Activated naive CD8-positive, alpha-beta T cell treated with anti-CD3 and anti-CD28 coated beads for 36 hours (primary cell): ENCODE results near the gene CCDC38. TPM values are rescaled to one million over a fixed set of nuclear protein-coding genes. Genes with fewer than 3 reads are reported as not detected.
"Not testable (repeated sequence)": the region's sequence is repeated elsewhere in the genome, so short reads cannot be mapped to it uniquely, and the experiment has no call there.

Experiments
- DNase-seq: peaks from one replicate; pipeline ENCODE4 v3.0.0; 2021
- H3K27ac Mint-ChIP-seq: one replicate; pipeline ENCODE4 v1.8.0; 2022; ENCODE audit warnings: mild to moderate bottlenecking, moderate library complexity, mixed read lengths
- H3K27me3 Mint-ChIP-seq: one replicate; pipeline ENCODE4 v1.8.0; 2022; ENCODE audit warnings: mild to moderate bottlenecking, mixed read lengths
- H3K36me3 Mint-ChIP-seq: one replicate; pipeline ENCODE4 v1.8.0; 2021; ENCODE audit warnings: mild to moderate bottlenecking, mixed read lengths
- H3K4me1 Mint-ChIP-seq: one replicate; pipeline ENCODE4 v1.8.0; 2021; ENCODE audit warnings: mixed read lengths
- H3K4me3 Mint-ChIP-seq: one replicate; pipeline ENCODE4 v1.8.0; 2022; ENCODE audit warnings: mild to moderate bottlenecking, moderate library complexity, mixed read lengths
- H3K9me3 Mint-ChIP-seq: one replicate; pipeline ENCODE4 v1.8.0; 2022; ENCODE audit warnings: mixed read lengths
- total RNA-seq, 2 experiments: library from RNA; stranded (reverse); gene quantifications; one replicate each; pipeline ENCODE4 v1.2.3, GENCODE V29; 2021

CCDC38 gene
- total RNA-seq, 2 experiments from 2014 or later: 0.16 TPM

- Mint-ChIP-seq H3K9me3 (no peaks in the 10 kb centered on the region), H3K36me3 (no peaks in the 10 kb centered on the region), H3K4me1 (no peaks in the 10 kb centered on the region), H3K27me3 (no peaks in the 10 kb centered on the region), H3K27ac (no peak overlapping the region), H3K4me3 (no peak overlapping the region)
- no peak for DNase-seq
Measured at GRCh38 chr12:95972832-95973456, 30.5 kb upstream of the CCDC38 start.

GRCh38 chr12:95970905-95971304 is 28.5 kb upstream of the CCDC38 start:
- no peaks in the 10 kb centered on the region for H3K27me3 Mint-ChIP-seq
- no peaks in the 10 kb centered on the region for H3K4me1 Mint-ChIP-seq
- peaks cover 3% of the 10 kb centered on the region for H3K36me3 Mint-ChIP-seq
- no peak overlapping the region for H3K27ac Mint-ChIP-seq
- no peak overlapping the region for H3K4me3 Mint-ChIP-seq
- H3K9me3 Mint-ChIP-seq: no peaks in the 10 kb centered on the region
- no peak for DNase-seq

GRCh38 chr12:95969116-95969515 is 26.7 kb upstream of the CCDC38 start:
- not testable (repeated sequence) for DNase-seq, H3K4me1 Mint-ChIP-seq, H3K27me3 Mint-ChIP-seq, H3K36me3 Mint-ChIP-seq, H3K4me3 Mint-ChIP-seq, H3K27ac Mint-ChIP-seq, H3K9me3 Mint-ChIP-seq

GRCh38 chr12:95967301-95967700 is 24.9 kb upstream of the CCDC38 start:
- no peaks in the 10 kb centered on the region for H3K27me3 Mint-ChIP-seq
- no peak for DNase-seq
- peaks cover 3% of the 10 kb centered on the region for H3K36me3 Mint-ChIP-seq
- no peaks in the 10 kb centered on the region for H3K9me3 Mint-ChIP-seq
- no peak overlapping the region for H3K27ac Mint-ChIP-seq
- no peaks in the 10 kb centered on the region for H3K4me1 Mint-ChIP-seq
- no peak overlapping the region for H3K4me3 Mint-ChIP-seq

GRCh38 chr12:95966287-95966870 is 24.0 kb upstream of the CCDC38 start:
- H3K9me3 Mint-ChIP-seq: no peaks in the 10 kb centered on the region
- H3K4me1 Mint-ChIP-seq: no peaks in the 10 kb centered on the region
- no peaks in the 10 kb centered on the region for H3K27me3 Mint-ChIP-seq
- DNase-seq: no peak
- H3K4me3 Mint-ChIP-seq: no peak overlapping the region
- peaks cover 3% of the 10 kb centered on the region for H3K36me3 Mint-ChIP-seq
- no peak overlapping the region for H3K27ac Mint-ChIP-seq

- no peak overlapping the region for H3K27ac Mint-ChIP-seq
- peaks cover 3% of the 10 kb centered on the region for H3K36me3 Mint-ChIP-seq
- H3K4me1 Mint-ChIP-seq: no peaks in the 10 kb centered on the region
- no peaks in the 10 kb centered on the region for H3K27me3 Mint-ChIP-seq
- H3K9me3 Mint-ChIP-seq: no peaks in the 10 kb centered on the region
- H3K4me3 Mint-ChIP-seq: no peak overlapping the region
- no peak for DNase-seq
Measured at GRCh38 chr12:95963096-95963495, 20.7 kb upstream of the CCDC38 start.

GRCh38 chr12:95962222-95962621 is 19.8 kb upstream of the CCDC38 start:
- Mint-ChIP-seq H3K27me3 (no peaks in the 10 kb centered on the region), H3K36me3 (peaks cover 3% of the 10 kb centered on the region), H3K4me3 (no peak overlapping the region), H3K4me1 (no peaks in the 10 kb centered on the region), H3K9me3 (no peaks in the 10 kb centered on the region), H3K27ac (no peak overlapping the region)
- DNase-seq: no peak

- H3K27me3 Mint-ChIP-seq: no peaks in the 10 kb centered on the region
- H3K27ac Mint-ChIP-seq: no peak overlapping the region
- H3K9me3 Mint-ChIP-seq: no peaks in the 10 kb centered on the region
- no peaks in the 10 kb centered on the region for H3K36me3 Mint-ChIP-seq
- no peaks in the 10 kb centered on the region for H3K4me1 Mint-ChIP-seq
- no peak overlapping the region for H3K4me3 Mint-ChIP-seq
- DNase-seq: no peak
Measured at GRCh38 chr12:95960241-95960640, 17.8 kb upstream of the CCDC38 start.

- H3K9me3 Mint-ChIP-seq: no peaks in the 10 kb centered on the region
- H3K36me3 Mint-ChIP-seq: no peaks in the 10 kb centered on the region
- H3K27ac Mint-ChIP-seq: no peak overlapping the region
- no peak for DNase-seq
- no peaks in the 10 kb centered on the region for H3K27me3 Mint-ChIP-seq
- H3K4me3 Mint-ChIP-seq: no peak overlapping the region
- H3K4me1 Mint-ChIP-seq: no peaks in the 10 kb centered on the region
Measured at GRCh38 chr12:95959107-95959506, 16.7 kb upstream of the CCDC38 start.

- H3K4me3 Mint-ChIP-seq: no peak overlapping the region
- H3K4me1 Mint-ChIP-seq: no peaks in the 10 kb centered on the region
- no peaks in the 10 kb centered on the region for H3K9me3 Mint-ChIP-seq
- H3K27ac Mint-ChIP-seq: no peak overlapping the region
- H3K27me3 Mint-ChIP-seq: no peaks in the 10 kb centered on the region
- H3K36me3 Mint-ChIP-seq: no peaks in the 10 kb centered on the region
- no peak for DNase-seq
Measured at GRCh38 chr12:95956557-95957145, 14.2 kb upstream of the CCDC38 start.

- no peaks in the 10 kb centered on the region for H3K36me3 Mint-ChIP-seq
- H3K4me3 Mint-ChIP-seq: no peak overlapping the region
- H3K9me3 Mint-ChIP-seq: no peaks in the 10 kb centered on the region
- H3K4me1 Mint-ChIP-seq: no peaks in the 10 kb centered on the region
- H3K27me3 Mint-ChIP-seq: no peaks in the 10 kb centered on the region
- DNase-seq: no peak
- H3K27ac Mint-ChIP-seq: no peak overlapping the region
Measured at GRCh38 chr12:95955549-95956159, 13.2 kb upstream of the CCDC38 start.

GRCh38 chr12:95953000-95953399 is 10.6 kb upstream of the CCDC38 start:
- Mint-ChIP-seq H3K36me3 (no peaks in the 10 kb centered on the region), H3K9me3 (no peaks in the 10 kb centered on the region), H3K27ac (no peak overlapping the region), H3K4me3 (no peak overlapping the region), H3K4me1 (no peaks in the 10 kb centered on the region), H3K27me3 (no peaks in the 10 kb centered on the region)
- DNase-seq: no peak

GRCh38 chr12:95951515-95951914 is 9.1 kb upstream of the CCDC38 start:
- Mint-ChIP-seq H3K36me3 (no peaks in the 10 kb centered on the region), H3K27me3 (no peaks in the 10 kb centered on the region), H3K27ac (no peak overlapping the region)

GRCh38 chr12:95949477-95950206 is 7.2 kb upstream of the CCDC38 start:
- Mint-ChIP-seq H3K27me3 (no peaks in the 10 kb centered on the region), H3K4me3 (no peak overlapping the region), H3K9me3 (no peaks in the 10 kb centered on the region), H3K4me1 (no peaks in the 10 kb centered on the region), H3K36me3 (no peaks in the 10 kb centered on the region), H3K27ac (no peak overlapping the region)
- no peak for DNase-seq

More at GRCh38 chr12:95951515-95951914, 9.1 kb upstream of the CCDC38 start:
- no peak for DNase-seq
- no peaks in the 10 kb centered on the region for H3K9me3 Mint-ChIP-seq
- no peak overlapping the region for H3K4me3 Mint-ChIP-seq
- H3K4me1 Mint-ChIP-seq: no peaks in the 10 kb centered on the region

- Mint-ChIP-seq H3K36me3 (no peaks in the 10 kb centered on the region), H3K27ac (peak overlapping the region; percentile 73), H3K4me3 (peak overlapping the region; percentile 87), H3K9me3 (no peaks in the 10 kb centered on the region), H3K27me3 (no peaks in the 10 kb centered on the region), H3K4me1 (peaks cover 6% of the 10 kb centered on the region)
- no peak for DNase-seq
Measured at GRCh38 chr12:95944108-95944704, 1.8 kb upstream of the CCDC38 start.
